Mucosa of rectum (tissue), 2 donors: ENCODE measurements around the gene TBC1D21.
A peak's percentile ranks its signal among the peaks of the same experiment; 100 is the strongest.

Experiments used
- H3K27ac ChIP-seq, 2 donors: one replicate each; pipeline ENCODE4 v1.7.0; 2013; ENCODE audit warnings: inconsistent platforms in 2 of 2, low read depth in 2 of 2, low read length in 2 of 2
- H3K27me3 ChIP-seq, 2 donors: one replicate each; pipeline ENCODE4 v1.7.0; 2013; ENCODE audit warnings: low read length in 2 of 2; ENCODE audit not compliant: control insufficient read depth in 2 of 2, insufficient read depth in 2 of 2
- H3K36me3 ChIP-seq, 2 donors: one replicate each; pipeline ENCODE4 v1.7.0; 2013; ENCODE audit warnings: low read length in 2 of 2; ENCODE audit not compliant: control insufficient read depth in 2 of 2, insufficient read depth in 2 of 2
- H3K4me1 ChIP-seq, 2 donors: one replicate each; pipeline ENCODE4 v1.7.0; 2013; ENCODE audit warnings: low read length in 2 of 2, mild to moderate bottlenecking in 1 of 2; ENCODE audit not compliant: control insufficient read depth in 2 of 2, insufficient read depth in 2 of 2
- H3K4me3 ChIP-seq, 2 donors: one replicate each; pipeline ENCODE4 v1.7.0; 2013; ENCODE audit warnings: low read length in 2 of 2
- H3K9ac ChIP-seq, 2 donors: one replicate each; pipeline ENCODE4 v1.7.0; 2013; ENCODE audit warnings: low read length in 2 of 2, low read depth in 1 of 2, mild to moderate bottlenecking in 1 of 2
- H3K9me3 ChIP-seq, 2 donors: one replicate each; pipeline ENCODE4 v1.7.0; 2013; ENCODE audit warnings: low read length in 2 of 2; ENCODE audit not compliant: control insufficient read depth in 2 of 2
- donor health status: healthy.
- donor health status: Normal muscosa, but diverticular disease.

Gene TBC1D21

GRCh38 chr15:73923156-73923487 is 49.8 kb downstream of the TBC1D21 start:
- H3K9ac ChIP-seq: no peak overlapping the region
- H3K27ac ChIP-seq: peak overlapping the region; percentile 23 to 72
- H3K36me3 ChIP-seq: no peaks in the 10 kb centered on the region
- H3K4me1 ChIP-seq: peaks cover 22 to 28% of the 10 kb centered on the region in 2 donors
- no peak overlapping the region for H3K4me3 ChIP-seq
- no peaks in the 10 kb centered on the region for H3K9me3 ChIP-seq
- H3K27me3 ChIP-seq: no peaks in the 10 kb centered on the region

- H3K9me3 ChIP-seq: no peaks in the 10 kb centered on the region
- H3K27ac ChIP-seq: peak overlapping the region; percentile 54 to 72
- H3K36me3 ChIP-seq: no peaks in the 10 kb centered on the region
- H3K4me3 ChIP-seq: no peak overlapping the region
- H3K27me3 ChIP-seq: no peaks in the 10 kb centered on the region
- no peak overlapping the region for H3K9ac ChIP-seq
- H3K4me1 ChIP-seq: peaks cover 24 to 28% of the 10 kb centered on the region in 2 donors
Measured at GRCh38 chr15:73923488-73924164, 50.3 kb downstream of the TBC1D21 start.

GRCh38 chr15:73924171-73924921 is 51.0 kb downstream of the TBC1D21 start:
- peaks cover 24 to 28% of the 10 kb centered on the region in 2 donors for H3K4me1 ChIP-seq
- peaks cover 0 to 6% of the 10 kb centered on the region in 2 donors for H3K27me3 ChIP-seq
- peak overlapping the region; percentile 54 to 72 for H3K27ac ChIP-seq
- H3K4me3 ChIP-seq: no peak overlapping the region
- H3K36me3 ChIP-seq: no peaks in the 10 kb centered on the region
- H3K9ac ChIP-seq: no peak overlapping the region
- H3K9me3 ChIP-seq: no peaks in the 10 kb centered on the region

- peaks cover 26 to 28% of the 10 kb centered on the region in 2 donors for H3K4me1 ChIP-seq
- peak overlapping the region in 1 of 2 donors; percentile 63 for H3K9ac ChIP-seq
- H3K4me3 ChIP-seq: peak overlapping the region in 1 of 2 donors; percentile 24
- H3K27ac ChIP-seq: peak overlapping the region; percentile 12 to 52
- H3K27me3 ChIP-seq: peaks cover 0 to 6% of the 10 kb centered on the region in 2 donors
- no peaks in the 10 kb centered on the region for H3K36me3 ChIP-seq
- no peaks in the 10 kb centered on the region for H3K9me3 ChIP-seq
Measured at GRCh38 chr15:73925848-73926218, 52.5 kb downstream of the TBC1D21 start.

GRCh38 chr15:73926219-73927002 is 53.0 kb downstream of the TBC1D21 start, which contains the start of gene LOXL1:
LOXL1 (plus strand) TSS chr15:73926462; CDS start chr15:73926784, 322 bp downstream.
- peaks cover 0 to 6% of the 10 kb centered on the region in 2 donors for H3K27me3 ChIP-seq
- peak within 1 kb of the TSS; percentile 34 to 63 for H3K9ac ChIP-seq
- no peaks in the 10 kb centered on the region for H3K36me3 ChIP-seq
- peaks cover 26 to 28% of the 10 kb centered on the region in 2 donors for H3K4me1 ChIP-seq
- peak within 1 kb of the TSS; percentile 12 to 52 for H3K27ac ChIP-seq
- H3K9me3 ChIP-seq: no peaks in the 10 kb centered on the region
- peak within 1 kb of the TSS; percentile 57 to 58 for H3K4me3 ChIP-seq

- Histone ChIP-seq H3K9ac (peak overlapping the region; percentile 34 to 63), H3K9me3 (no peaks in the 10 kb centered on the region), H3K4me3 (peak overlapping the region; percentile 57 to 58), H3K27me3 (peaks cover 0 to 6% of the 10 kb centered on the region in 2 donors), H3K36me3 (no peaks in the 10 kb centered on the region), H3K4me1 (peaks cover 26 to 28% of the 10 kb centered on the region in 2 donors), H3K27ac (peak overlapping the region; percentile 11 to 52)
Measured at GRCh38 chr15:73927003-73927475, 53.7 kb downstream of the TBC1D21 start.

GRCh38 chr15:73927476-73928240 is 54.3 kb downstream of the TBC1D21 start:
- Histone ChIP-seq H3K27me3 (peaks cover 0 to 6% of the 10 kb centered on the region in 2 donors), H3K27ac (peak overlapping the region; percentile 11 to 52), H3K4me1 (peaks cover 26 to 28% of the 10 kb centered on the region in 2 donors), H3K9ac (peak overlapping the region in 1 of 2 donors; percentile 63), H3K4me3 (peak overlapping the region; percentile 54 to 58), H3K9me3 (no peaks in the 10 kb centered on the region), H3K36me3 (no peaks in the 10 kb centered on the region)

GRCh38 chr15:73928241-73928579 is 54.8 kb downstream of the TBC1D21 start:
- H3K36me3 ChIP-seq: no peaks in the 10 kb centered on the region
- H3K27ac ChIP-seq: no peak overlapping the region
- H3K27me3 ChIP-seq: peaks cover 0 to 6% of the 10 kb centered on the region in 2 donors
- H3K4me3 ChIP-seq: peak overlapping the region; percentile 54 to 58
- no peaks in the 10 kb centered on the region for H3K9me3 ChIP-seq
- H3K9ac ChIP-seq: no peak overlapping the region
- peaks cover 24 to 26% of the 10 kb centered on the region in 2 donors for H3K4me1 ChIP-seq

GRCh38 chr15:73928971-73929627 is 55.7 kb downstream of the TBC1D21 start:
- Histone ChIP-seq H3K4me1 (peaks cover 15 to 20% of the 10 kb centered on the region in 2 donors), H3K27me3 (peaks cover 0 to 6% of the 10 kb centered on the region in 2 donors), H3K9me3 (no peaks in the 10 kb centered on the region), H3K27ac (no peak overlapping the region), H3K9ac (no peak overlapping the region), H3K36me3 (no peaks in the 10 kb centered on the region), H3K4me3 (no peak overlapping the region)
